H1 (cell line): ENCODE measurements around the gene GDF9. TPM values are rescaled to one million over a fixed set of nuclear protein-coding genes. Genes with fewer than 3 reads are reported as not detected.

Experiments
- JUN ChIP-seq: IDR thresholded peaks from 2 replicates; pipeline ENCODE4 v1.6.1; 2011; ENCODE audit warnings: low read depth, mild to moderate bottlenecking, improper control_type of control experiment, low read length
- PHF8 ChIP-seq: fragments of 200-600 bp; sonication (generic); conservative IDR thresholded peaks from 2 replicates; pipeline ENCODE4 v1.7.1; 2012; ENCODE audit warnings: low read depth, mild to moderate bottlenecking, inconsistent platforms, low read length, moderate library complexity
- POU5F1 ChIP-seq: IDR thresholded peaks from 2 replicates; pipeline ENCODE4 v1.6.1; 2011; ENCODE audit warnings: low read depth, mild to moderate bottlenecking, low read length, moderate library complexity
- RFX5 ChIP-seq: IDR thresholded peaks from 2 replicates; pipeline ENCODE4 v1.6.1; 2011; ENCODE audit warnings: low read depth, low read length, improper control_type of control experiment, borderline replicate concordance
- TCF12 ChIP-seq: IDR thresholded peaks from 2 replicates; pipeline ENCODE4 v1.6.1; 2011; ENCODE audit warnings: low read depth, mild to moderate bottlenecking, low read length
- polyA plus RNA-seq, 7 experiments: library from polyadenylated mRNA; depleted of rRNA in 3 of 7; stranded (reverse) in 5 of 7; unstranded in 2 of 7; fragments of >200 nt in 5 of 7; fragments of 200-250 nt in 2 of 7; gene quantifications; 1 replicate in 5 of 7; 2 replicates in 1 of 7; 4 replicates in 1 of 7; pipeline versions ENCODE4 v1.2.1 to v1.2.3, GENCODE V29; 2011 to 2013; ENCODE audit warnings: missing spikeins in 2 of 7, mixed read lengths in 2 of 7
- total RNA-seq: library from RNA; stranded (reverse); fragmentation: NEBNext Ultra II Directional; extraction: Animal tissue kit (Norgen Biotek cat#: 25700); gene quantifications from 2 replicates; pipeline ENCODE4 v1.2.1, GENCODE V29; 2021

The GDF9 gene
- total and polyA plus RNA-seq, 2 of the 8 experiments (the other 6 are each of a cell fraction or from before 2014, with no cell fraction given), result 0.14 TPM; not detected in 1

DNA sequence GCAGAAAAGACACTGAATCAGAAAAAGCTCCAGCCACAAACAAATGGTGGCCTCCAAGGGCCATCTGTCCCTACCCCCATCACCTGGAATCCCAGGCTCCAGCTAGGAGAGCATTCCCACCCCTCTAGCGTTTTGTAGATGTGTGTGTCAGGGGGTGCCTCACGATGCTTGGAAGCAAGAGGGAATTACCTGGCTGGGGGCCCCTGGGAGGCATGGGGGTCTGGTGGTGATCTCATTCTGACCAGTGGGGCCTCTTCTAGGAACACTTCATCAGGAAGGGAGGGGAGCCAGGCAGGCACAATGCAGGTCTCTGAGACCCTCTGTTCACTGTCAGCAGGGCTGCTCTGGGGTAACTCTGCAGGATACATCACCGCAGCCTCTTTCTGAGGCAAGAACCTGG lies 41.8 kb downstream of the GDF9 start (continued):
- TF ChIP-seq POU5F1 (no peak), RFX5 (no peak), TCF12 (no peak), PHF8 (no peak), JUN (no peak)
